A673 (cell line): ENCODE data around the gene ARHGAP24.

Experiments used
- EZH2 ChIP-seq: fragments of 200-600 bp; sonication (generic); IDR thresholded peaks from 2 replicates; pipeline ENCODE4 v1.6.1; 2017; ENCODE audit warnings: borderline replicate concordance, low read depth, mild to moderate bottlenecking, mixed read lengths, antibody characterized with exemption, low read length; ENCODE audit not compliant: poor library complexity, severe bottlenecking
- TF ChIP-seq, protein P1 (sequence below): fragments of 300-800, 200-600 bp; sonication (generic); conservative IDR thresholded peaks from 2 replicates; pipeline ENCODE4 v1.5.1; 2017; ENCODE audit warnings: low read depth, mild to moderate bottlenecking, antibody characterized with exemption, low read length, moderate library complexity, mixed read lengths

DNA sequence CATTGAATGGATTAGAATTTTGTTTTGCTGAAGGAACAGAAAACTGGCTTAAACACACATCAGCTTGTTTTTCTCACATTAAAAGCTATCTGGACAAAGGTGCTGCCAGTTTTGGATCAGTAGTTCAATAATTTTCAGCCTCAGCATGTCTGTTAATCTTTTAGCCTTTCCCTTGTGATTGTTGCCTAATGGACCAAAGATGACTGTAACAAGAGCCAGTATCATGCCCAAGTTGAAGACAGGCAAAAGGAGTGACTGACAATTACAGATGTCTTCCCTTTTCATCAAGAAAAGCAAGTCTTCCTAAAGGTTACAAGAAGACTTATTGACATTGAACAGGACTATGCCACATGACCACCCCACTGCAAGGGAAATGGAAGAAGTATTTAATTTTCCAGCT lies 465.2 kb downstream of the ARHGAP24 start:
- TF ChIP-seq, protein P1, sequence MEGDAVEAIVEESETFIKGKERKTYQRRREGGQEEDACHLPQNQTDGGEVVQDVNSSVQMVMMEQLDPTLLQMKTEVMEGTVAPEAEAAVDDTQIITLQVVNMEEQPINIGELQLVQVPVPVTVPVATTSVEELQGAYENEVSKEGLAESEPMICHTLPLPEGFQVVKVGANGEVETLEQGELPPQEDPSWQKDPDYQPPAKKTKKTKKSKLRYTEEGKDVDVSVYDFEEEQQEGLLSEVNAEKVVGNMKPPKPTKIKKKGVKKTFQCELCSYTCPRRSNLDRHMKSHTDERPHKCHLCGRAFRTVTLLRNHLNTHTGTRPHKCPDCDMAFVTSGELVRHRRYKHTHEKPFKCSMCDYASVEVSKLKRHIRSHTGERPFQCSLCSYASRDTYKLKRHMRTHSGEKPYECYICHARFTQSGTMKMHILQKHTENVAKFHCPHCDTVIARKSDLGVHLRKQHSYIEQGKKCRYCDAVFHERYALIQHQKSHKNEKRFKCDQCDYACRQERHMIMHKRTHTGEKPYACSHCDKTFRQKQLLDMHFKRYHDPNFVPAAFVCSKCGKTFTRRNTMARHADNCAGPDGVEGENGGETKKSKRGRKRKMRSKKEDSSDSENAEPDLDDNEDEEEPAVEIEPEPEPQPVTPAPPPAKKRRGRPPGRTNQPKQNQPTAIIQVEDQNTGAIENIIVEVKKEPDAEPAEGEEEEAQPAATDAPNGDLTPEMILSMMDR: no peak
- no peak for TF ChIP-seq EZH2
